Naive thymus-derived CD4-positive, alpha-beta T cell (primary cell): ENCODE results near the gene LRRC75B. TPM values are rescaled to one million over a fixed set of nuclear protein-coding genes. Genes with fewer than 3 reads are reported as not detected.

Experiments
- ATAC-seq: fragments of 150-1000 bp; cut with Tn5 transposase; 2 replicates; pipeline ENCODE4 v1.10.0; 2021; ENCODE audit warnings: mild to moderate bottlenecking, moderate library complexity
- CTCF ChIA-PET: fragments of 350-600 bp; sonication (Branson Sonifier 250); formaldehyde crosslinking; loops from one replicate; lab custom pipeline; 2021; ENCODE audit warnings: antibody characterized with exemption; lab: Charles Lee
- POLR2A ChIA-PET: fragments of 350-600 bp; sonication (Branson Sonifier 250); formaldehyde crosslinking; loops from one replicate; lab custom pipeline; 2021; ENCODE audit warnings: antibody characterized with exemption, inconsistent platforms; lab: Charles Lee
- DNase-seq, 9 donors: peaks; one replicate each; pipeline versions ENCODE4 v3.0.0 to v3.0.0-alpha.2; 2020 to 2022; ENCODE audit warnings: mixed read lengths in 1 of 9
- H3K27ac ChIP-seq: one replicate; pipeline ENCODE4 v1.7.0; 2013; ENCODE audit warnings: mild to moderate bottlenecking, low read depth, low read length, moderate library complexity
- H3K27me3 ChIP-seq, 2 donors: one replicate each; pipeline ENCODE4 v1.7.0; 2013; ENCODE audit warnings: low read length in 2 of 2, mild to moderate bottlenecking in 2 of 2, moderate library complexity in 2 of 2; ENCODE audit not compliant: control insufficient read depth in 2 of 2, insufficient read depth in 2 of 2
- H3K36me3 ChIP-seq, 3 experiments: 1 replicate in 2 of 3; 2 replicates in 1 of 3; pipeline ENCODE4 v1.7.0; 2013; ENCODE audit warnings: low read length in 3 of 3, mild to moderate bottlenecking in 3 of 3, moderate library complexity in 1 of 3; ENCODE audit not compliant: insufficient read depth in 3 of 3, control insufficient read depth in 2 of 3
- H3K4me1 ChIP-seq, 2 donors: one replicate each; pipeline ENCODE4 v1.7.0; 2013; ENCODE audit warnings: low read length in 2 of 2, mild to moderate bottlenecking in 2 of 2, moderate library complexity in 1 of 2; ENCODE audit not compliant: control insufficient read depth in 2 of 2, insufficient read depth in 2 of 2
- H3K4me3 ChIP-seq: 2 replicates; pipeline ENCODE4 v1.7.0; 2013; ENCODE audit warnings: mild to moderate bottlenecking, low read length
- H3K9me3 ChIP-seq, 3 experiments: 1 replicate in 2 of 3; 2 replicates in 1 of 3; pipeline ENCODE4 v1.7.0; 2013; ENCODE audit warnings: low read length in 3 of 3; ENCODE audit not compliant: control insufficient read depth in 2 of 3
- H3K27ac Mint-ChIP-seq, 9 donors: one replicate each; pipeline ENCODE4 v1.8.0; 2020 to 2022; ENCODE audit warnings: mixed read lengths in 9 of 9, mild to moderate bottlenecking in 8 of 9, moderate library complexity in 5 of 9, inconsistent platforms in 2 of 9
- H3K27me3 Mint-ChIP-seq, 5 donors: one replicate each; pipeline ENCODE4 v1.8.0; 2021 to 2022; ENCODE audit warnings: mixed read lengths in 5 of 5, mild to moderate bottlenecking in 1 of 5
- H3K36me3 Mint-ChIP-seq, 5 donors: one replicate each; pipeline ENCODE4 v1.8.0; 2020 to 2022; ENCODE audit warnings: mixed read lengths in 5 of 5, mild to moderate bottlenecking in 3 of 5, inconsistent platforms in 1 of 5
- H3K4me1 Mint-ChIP-seq, 7 donors: one replicate each; pipeline ENCODE4 v1.8.0; 2020 to 2022; ENCODE audit warnings: mixed read lengths in 7 of 7, mild to moderate bottlenecking in 3 of 7, inconsistent platforms in 1 of 7
- H3K4me3 Mint-ChIP-seq, 10 donors: one replicate each; pipeline ENCODE4 v1.8.0; 2020 to 2022; ENCODE audit warnings: mild to moderate bottlenecking in 10 of 10, mixed read lengths in 10 of 10, moderate library complexity in 6 of 10, inconsistent platforms in 2 of 10
- H3K9me3 Mint-ChIP-seq, 11 donors: one replicate each; pipeline ENCODE4 v1.8.0; 2020 to 2022; ENCODE audit warnings: mixed read lengths in 11 of 11, mild to moderate bottlenecking in 4 of 11, inconsistent platforms in 1 of 11, moderate library complexity in 1 of 11
- intact Hi-C, 2 donors: fragments of 100-400 bp; cut with micrococcal nuclease; formaldehyde crosslinking; loops; one replicate each; pipeline ENCODE4 v1.15.1; 2023
- polyA plus RNA-seq, 2 donors: library from polyadenylated mRNA; unstranded; fragments of 300-500 nt; fragmentation: Illumina TruSeq; gene quantifications; one replicate each; pipeline ENCODE4 v1.2.3, GENCODE V29; 2021
- total RNA-seq, 6 experiments: library from RNA in 5 of 6; stranded (reverse) in 5 of 6; gene quantifications; 1 replicate in 5 of 6; 2 replicates in 1 of 6; pipeline ENCODE4 v1.2.3 and lab custom pipeline; 2021 to 2026

LRRC75B gene
- total and polyA plus RNA-seq, 7 experiments from 2014 or later: 2.4 to 2.5 TPM; not detected in 5

GRCh38 chr22:24559471-24559870 is 33.4 kb downstream of the LRRC75B start:
- no peaks in the 10 kb centered on the region for H3K9me3 Mint-ChIP-seq
- H3K36me3 Mint-ChIP-seq: peaks cover 7 to 24% (median 14%) of the 10 kb centered on the region in 5 donors
- CTCF ChIA-PET: no interaction called here

GRCh38 chr22:24555165-24556039 is 37.5 kb downstream of the LRRC75B start, which contains the start of gene SNRPD3:
Gene SNRPD3, plus strand, starts transcription at chr22:24555999. Its CDS starts 1,676 bp downstream, at chr22:24557675.
- ATAC-seq (peak; percentile 92), DNase-seq (peak; percentile 89 to 99 (median 96))
- Mint-ChIP-seq H3K36me3 (peaks cover 7 to 24% (median 14%) of the 10 kb centered on the region in 5 donors), H3K4me3 (peak within 1 kb of the TSS; percentile 90 to 100 (median 98)), H3K4me1 (peaks cover 39 to 80% (median 70%) of the 10 kb centered on the region in 7 donors), H3K9me3 (no peaks in the 10 kb centered on the region), H3K27ac (peak within 1 kb of the TSS; percentile 93 to 100 (median 98)), H3K27me3 (no peaks in the 10 kb centered on the region)
- intact Hi-C loops: loop anchor here (1.0 to 10.0 kb wide), 16 partner anchors 49 to 1929 kb away; partner anchors contain the start of genes CABIN1 (in 2 of the 2), SPECC1L (in 2 of the 2), ADORA2A (in 1 of the 2) and DERL3 (in 1 of the 2)
- Histone ChIP-seq H3K4me1 (peaks cover 20 to 38% of the 10 kb centered on the region in 2 donors), H3K36me3 (peaks cover 6 to 50% (median 10%) of the 10 kb centered on the region in 3 experiments), H3K9me3 (no peaks in the 10 kb centered on the region), H3K4me3 (peak within 1 kb of the TSS; percentile 98), H3K27ac (peak within 1 kb of the TSS; percentile 92), H3K27me3 (no peaks in the 10 kb centered on the region)
- ChIA-PET POLR2A (interaction anchor here (0.6 to 3.4 kb wide), 7 partner anchors 11 to 661 kb away, joined by 3 to 12 read pairs (median 5); partner anchors contain the start of genes ADORA2A and MIF), CTCF (interaction anchor here (0.6 to 1.1 kb wide), 2 partner anchors 14 to 134 kb away, joined by 3 read pairs; no protein-coding TSS in a partner anchor)

More at GRCh38 chr22:24559471-24559870, 33.4 kb downstream of the LRRC75B start:
- peaks cover 9 to 67% (median 17%) of the 10 kb centered on the region in 3 experiments for H3K36me3 ChIP-seq
- H3K27ac ChIP-seq: no peak overlapping the region
- peak overlapping the region in 2 of 10 donors; percentile 10 to 90 for H3K4me3 Mint-ChIP-seq
- no peak overlapping the region for H3K4me3 ChIP-seq
- DNase-seq: no peak
- H3K27me3 ChIP-seq: no peaks in the 10 kb centered on the region
- H3K9me3 ChIP-seq: no peaks in the 10 kb centered on the region
- H3K27ac Mint-ChIP-seq: peak overlapping the region in 1 of 9 donors; percentile 32
- H3K4me1 ChIP-seq: peaks cover 17 to 42% of the 10 kb centered on the region in 2 donors
- ATAC-seq: no peak
- H3K4me1 Mint-ChIP-seq: peaks cover 32 to 78% (median 66%) of the 10 kb centered on the region in 7 donors
- no peaks in the 10 kb centered on the region for H3K27me3 Mint-ChIP-seq
- POLR2A ChIA-PET: interaction anchor here (0.6 kb wide), 1 partner anchor 701 kb away, joined by 3 read pairs; no protein-coding TSS in a partner anchor
- intact Hi-C loops: loop anchor here (10.0 kb wide), 6 partner anchors 45 to 1925 kb away; partner anchors contain the start of genes CABIN1 (in 1 of the 2), GGT1 (in 1 of the 2), HPS4 (in 1 of the 2) and SRRD (in 1 of the 2)

- CTCF ChIA-PET: interaction anchor here (1.1 kb wide), 1 partner anchor 133 kb away, joined by 3 read pairs; no protein-coding TSS in a partner anchor
- DNase-seq (peak in 6 of 9 donors; percentile 1 to 43 (median 17)), ATAC-seq (no peak)
- H3K27ac Mint-ChIP-seq: peak within 1 kb of the TSS; percentile 93 to 100 (median 98)
- H3K9me3 Mint-ChIP-seq: no peaks in the 10 kb centered on the region
- no peaks in the 10 kb centered on the region for H3K9me3 ChIP-seq
- H3K4me1 Mint-ChIP-seq: peaks cover 44 to 79% (median 65%) of the 10 kb centered on the region in 7 donors
- H3K36me3 Mint-ChIP-seq: peaks cover 7 to 25% (median 14%) of the 10 kb centered on the region in 5 donors
- intact Hi-C loops: loop anchor here (1.0 to 10.0 kb wide), 16 partner anchors 50 to 1930 kb away; partner anchors contain the start of genes CABIN1 (in 2 of the 2), SPECC1L (in 2 of the 2), ADORA2A (in 1 of the 2) and DERL3 (in 1 of the 2)
- POLR2A ChIA-PET: interaction anchor here (0.6 to 3.4 kb wide), 7 partner anchors 10 to 660 kb away, joined by 3 to 12 read pairs (median 5); partner anchors contain the start of genes ADORA2A and MIF
- H3K27ac ChIP-seq: peak within 1 kb of the TSS; percentile 92
- peak within 1 kb of the TSS; percentile 90 to 100 (median 98) for H3K4me3 Mint-ChIP-seq
- H3K27me3 ChIP-seq: no peaks in the 10 kb centered on the region
- no peaks in the 10 kb centered on the region for H3K27me3 Mint-ChIP-seq
- peaks cover 20 to 36% of the 10 kb centered on the region in 2 donors for H3K4me1 ChIP-seq
- peak within 1 kb of the TSS; percentile 98 for H3K4me3 ChIP-seq
- peaks cover 6 to 46% (median 10%) of the 10 kb centered on the region in 3 experiments for H3K36me3 ChIP-seq
Observed at GRCh38 chr22:24554313-24555164, 38.3 kb downstream of the LRRC75B start, which contains the start of gene GUCD1. Gene GUCD1, minus strand, starts transcription at chr22:24555138. Its CDS starts 147 bp downstream, at chr22:24554991.

- H3K27ac ChIP-seq: peak overlapping the region; percentile 92
- CTCF ChIA-PET: interaction anchor here (1.3 kb wide), 1 partner anchor 51 kb away, joined by 3 read pairs; no protein-coding TSS in a partner anchor
- no peaks in the 10 kb centered on the region for H3K9me3 Mint-ChIP-seq
- H3K4me1 Mint-ChIP-seq: peaks cover 43 to 71% (median 59%) of the 10 kb centered on the region in 7 donors
- H3K4me3 ChIP-seq: peak overlapping the region; percentile 88
- H3K9me3 ChIP-seq: no peaks in the 10 kb centered on the region
- DNase-seq: peak in 2 of 9 donors; percentile 3 to 8
- ATAC-seq: no peak
- peaks cover 6 to 46% (median 10%) of the 10 kb centered on the region in 3 experiments for H3K36me3 ChIP-seq
- POLR2A ChIA-PET: interaction anchor here (1.0 to 3.4 kb wide), 4 partner anchors 118 to 129 kb away, joined by 3 to 12 read pairs (median 6); partner anchors contain the start of gene ADORA2A
- H3K27me3 ChIP-seq: no peaks in the 10 kb centered on the region
- H3K27ac Mint-ChIP-seq: peak overlapping the region; percentile 73 to 100 (median 93)
- intact Hi-C loops: loop anchor here (2.0 to 10.0 kb wide), 7 partner anchors 51 to 1931 kb away; partner anchors contain the start of genes CABIN1 (in 1 of the 2), GGT1 (in 1 of the 2), HPS4 (in 1 of the 2) and SPECC1L (in 1 of the 2)
- no peaks in the 10 kb centered on the region for H3K27me3 Mint-ChIP-seq
- H3K36me3 Mint-ChIP-seq: peaks cover 6 to 25% (median 12%) of the 10 kb centered on the region in 5 donors
- peak overlapping the region; percentile 90 to 99 (median 96) for H3K4me3 Mint-ChIP-seq
- peaks cover 20 to 29% of the 10 kb centered on the region in 2 donors for H3K4me1 ChIP-seq
Observed at GRCh38 chr22:24553597-24554312, 39.1 kb downstream of the LRRC75B start.
